Body of pancreas (tissue), 4 donors: ENCODE results near the gene TBATA.

Experiments
- POLR2A ChIP-seq, 3 donors: fragments of 450-650 bp; IDR thresholded peaks; one replicate each; pipeline ENCODE4 v1.6.1; 2016; ENCODE audit warnings: antibody characterized with exemption in 3 of 3, mild to moderate bottlenecking in 2 of 3
- TF ChIP-seq, protein P1 (sequence below), 7 experiments: fragments of 450-650 bp in 4 of 7; fragments of 200-600 bp in 3 of 7; sonication (generic) in 3 of 7; IDR thresholded peaks; one replicate each; pipeline ENCODE4 v1.5.1; 2016 to 2019; ENCODE audit warnings: antibody characterized with exemption in 7 of 7

DNA sequence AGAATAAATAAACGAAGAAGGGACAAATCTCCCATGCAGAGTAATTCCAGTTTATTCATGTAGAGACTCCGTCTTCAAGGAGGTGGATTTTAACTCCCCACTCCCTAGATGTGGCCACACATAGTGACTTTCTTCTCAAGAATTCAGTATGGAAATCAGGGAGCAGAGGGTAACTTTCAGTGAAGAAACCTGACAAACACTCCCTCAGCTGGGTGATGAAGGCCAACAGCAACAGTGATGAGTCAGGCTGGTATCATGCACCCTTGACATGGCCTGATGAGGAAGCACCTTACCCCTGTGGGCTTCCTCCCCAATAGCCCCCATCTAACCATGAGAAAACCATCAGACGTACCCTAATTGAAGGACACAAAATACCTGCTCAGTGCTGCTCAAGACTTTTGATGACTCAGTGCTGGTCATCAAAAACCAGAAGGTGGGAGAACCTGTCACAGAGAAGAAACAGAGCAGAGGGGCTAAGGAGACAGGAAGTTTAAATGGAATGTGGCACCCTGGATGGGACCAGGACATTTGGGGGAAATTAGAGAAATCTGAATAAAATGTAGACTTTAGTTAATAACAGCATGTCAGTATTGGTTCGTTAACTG lies 62.3 kb downstream of the TBATA start:
- TF ChIP-seq, protein P1, sequence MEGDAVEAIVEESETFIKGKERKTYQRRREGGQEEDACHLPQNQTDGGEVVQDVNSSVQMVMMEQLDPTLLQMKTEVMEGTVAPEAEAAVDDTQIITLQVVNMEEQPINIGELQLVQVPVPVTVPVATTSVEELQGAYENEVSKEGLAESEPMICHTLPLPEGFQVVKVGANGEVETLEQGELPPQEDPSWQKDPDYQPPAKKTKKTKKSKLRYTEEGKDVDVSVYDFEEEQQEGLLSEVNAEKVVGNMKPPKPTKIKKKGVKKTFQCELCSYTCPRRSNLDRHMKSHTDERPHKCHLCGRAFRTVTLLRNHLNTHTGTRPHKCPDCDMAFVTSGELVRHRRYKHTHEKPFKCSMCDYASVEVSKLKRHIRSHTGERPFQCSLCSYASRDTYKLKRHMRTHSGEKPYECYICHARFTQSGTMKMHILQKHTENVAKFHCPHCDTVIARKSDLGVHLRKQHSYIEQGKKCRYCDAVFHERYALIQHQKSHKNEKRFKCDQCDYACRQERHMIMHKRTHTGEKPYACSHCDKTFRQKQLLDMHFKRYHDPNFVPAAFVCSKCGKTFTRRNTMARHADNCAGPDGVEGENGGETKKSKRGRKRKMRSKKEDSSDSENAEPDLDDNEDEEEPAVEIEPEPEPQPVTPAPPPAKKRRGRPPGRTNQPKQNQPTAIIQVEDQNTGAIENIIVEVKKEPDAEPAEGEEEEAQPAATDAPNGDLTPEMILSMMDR (IDR thresholded peaks at IDR 0.05), result no peak
- no peak for TF ChIP-seq POLR2A (IDR thresholded peaks at IDR 0.05)
